Progenitor cell of endocrine pancreas (in vitro differentiated cells): ENCODE data around the gene POLR2L. TPM values are rescaled to one million over a fixed set of nuclear protein-coding genes. Genes with fewer than 3 reads are reported as not detected.

Experiments used
- DNase-seq: peaks from one replicate; pipeline ENCODE4 v3.0.0; 2021; ENCODE audit warnings: low spot score; ENCODE audit not compliant: unreplicated experiment
- H3K27ac Mint-ChIP-seq: 2 replicates; pipeline ENCODE4 v1.8.0; 2021; ENCODE audit warnings: mild to moderate bottlenecking, moderate library complexity, mixed read lengths
- H3K27me3 Mint-ChIP-seq: 2 replicates; pipeline ENCODE4 v1.8.0; 2021; ENCODE audit warnings: mixed read lengths
- H3K36me3 Mint-ChIP-seq: 2 replicates; pipeline ENCODE4 v1.8.0; 2022; ENCODE audit warnings: mixed read lengths; ENCODE audit not compliant: insufficient read depth
- H3K4me1 Mint-ChIP-seq: 2 replicates; pipeline ENCODE4 v1.8.0; 2021; ENCODE audit warnings: low read depth, mixed read lengths
- H3K4me3 Mint-ChIP-seq: 2 replicates; pipeline ENCODE4 v1.8.0; 2021; ENCODE audit warnings: low read depth, mild to moderate bottlenecking, moderate library complexity, mixed read lengths
- H3K9me3 Mint-ChIP-seq: 2 replicates; pipeline ENCODE4 v1.8.0; 2021; ENCODE audit warnings: low read depth, mixed read lengths
- total RNA-seq: library from RNA; stranded (reverse); gene quantifications from 2 replicates; pipeline ENCODE4 v1.2.1, GENCODE V29; 2021
- TF ChIP-seq, protein P1 (sequence below): fragments of 200-600 bp; sonication (generic); IDR thresholded peaks from one replicate; pipeline ENCODE4 v1.5.0; 2021; ENCODE audit warnings: antibody characterized with exemption, mild to moderate bottlenecking; ENCODE audit not compliant: unreplicated experiment

The POLR2L gene
- total RNA-seq, 1 donor from 2014 or later, result 97.9 TPM

DNA sequence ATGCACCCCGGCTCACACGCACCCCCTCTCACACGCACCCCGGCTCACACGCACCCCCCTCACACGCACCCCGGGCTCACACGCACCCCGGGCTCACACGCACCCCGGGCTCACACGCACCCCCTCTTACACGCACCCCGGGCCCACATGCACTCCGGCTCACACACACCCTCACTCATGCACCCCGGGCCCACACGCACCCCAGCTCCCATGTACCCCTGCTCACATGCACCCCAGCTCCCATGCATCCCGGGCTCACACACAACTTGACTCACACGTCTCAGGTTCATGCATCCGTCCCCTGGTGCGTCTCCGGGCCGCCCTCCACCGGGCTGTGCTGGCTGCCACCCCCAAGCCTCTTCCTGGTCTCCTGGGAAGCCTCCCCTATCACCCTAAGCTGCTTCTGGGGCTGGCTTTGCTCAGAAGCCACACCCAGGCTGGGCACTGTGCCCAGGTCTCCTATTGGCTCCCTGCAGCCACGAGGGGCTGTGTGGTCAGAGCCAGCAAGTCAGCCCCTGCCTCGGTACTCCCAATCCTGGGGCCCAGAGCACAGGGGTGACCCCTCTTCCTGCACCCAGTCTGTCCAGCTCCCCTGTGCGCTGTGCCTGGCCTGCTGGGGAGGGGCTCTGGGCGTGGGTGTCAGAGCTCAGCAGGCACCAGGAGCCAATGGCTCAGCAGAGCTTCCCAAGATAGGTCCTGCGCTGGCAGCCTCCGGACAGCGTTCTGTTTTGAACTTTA lies 17.2 kb upstream of the POLR2L start:
- H3K9me3 Mint-ChIP-seq, result no peaks in the 10 kb centered on the region
- H3K27me3 Mint-ChIP-seq, result no peaks in the 10 kb centered on the region
- no peak overlapping the region for H3K27ac Mint-ChIP-seq
- peaks cover 2% of the 10 kb centered on the region for H3K4me1 Mint-ChIP-seq
- H3K36me3 Mint-ChIP-seq, result no peaks in the 10 kb centered on the region
- TF ChIP-seq, protein P1, sequence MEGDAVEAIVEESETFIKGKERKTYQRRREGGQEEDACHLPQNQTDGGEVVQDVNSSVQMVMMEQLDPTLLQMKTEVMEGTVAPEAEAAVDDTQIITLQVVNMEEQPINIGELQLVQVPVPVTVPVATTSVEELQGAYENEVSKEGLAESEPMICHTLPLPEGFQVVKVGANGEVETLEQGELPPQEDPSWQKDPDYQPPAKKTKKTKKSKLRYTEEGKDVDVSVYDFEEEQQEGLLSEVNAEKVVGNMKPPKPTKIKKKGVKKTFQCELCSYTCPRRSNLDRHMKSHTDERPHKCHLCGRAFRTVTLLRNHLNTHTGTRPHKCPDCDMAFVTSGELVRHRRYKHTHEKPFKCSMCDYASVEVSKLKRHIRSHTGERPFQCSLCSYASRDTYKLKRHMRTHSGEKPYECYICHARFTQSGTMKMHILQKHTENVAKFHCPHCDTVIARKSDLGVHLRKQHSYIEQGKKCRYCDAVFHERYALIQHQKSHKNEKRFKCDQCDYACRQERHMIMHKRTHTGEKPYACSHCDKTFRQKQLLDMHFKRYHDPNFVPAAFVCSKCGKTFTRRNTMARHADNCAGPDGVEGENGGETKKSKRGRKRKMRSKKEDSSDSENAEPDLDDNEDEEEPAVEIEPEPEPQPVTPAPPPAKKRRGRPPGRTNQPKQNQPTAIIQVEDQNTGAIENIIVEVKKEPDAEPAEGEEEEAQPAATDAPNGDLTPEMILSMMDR, result no peak
- no peak overlapping the region for H3K4me3 Mint-ChIP-seq
- no peak for DNase-seq

GRCh38 chr11:858762-859339 lies 16.5 kb upstream of the POLR2L start:
- TF ChIP-seq, protein P1, result no peak
- Mint-ChIP-seq H3K36me3 (no peaks in the 10 kb centered on the region), H3K27me3 (no peaks in the 10 kb centered on the region), H3K4me1 (peaks cover 2% of the 10 kb centered on the region), H3K4me3 (no peak overlapping the region), H3K9me3 (no peaks in the 10 kb centered on the region), H3K27ac (no peak overlapping the region)
- no peak for DNase-seq

DNA sequence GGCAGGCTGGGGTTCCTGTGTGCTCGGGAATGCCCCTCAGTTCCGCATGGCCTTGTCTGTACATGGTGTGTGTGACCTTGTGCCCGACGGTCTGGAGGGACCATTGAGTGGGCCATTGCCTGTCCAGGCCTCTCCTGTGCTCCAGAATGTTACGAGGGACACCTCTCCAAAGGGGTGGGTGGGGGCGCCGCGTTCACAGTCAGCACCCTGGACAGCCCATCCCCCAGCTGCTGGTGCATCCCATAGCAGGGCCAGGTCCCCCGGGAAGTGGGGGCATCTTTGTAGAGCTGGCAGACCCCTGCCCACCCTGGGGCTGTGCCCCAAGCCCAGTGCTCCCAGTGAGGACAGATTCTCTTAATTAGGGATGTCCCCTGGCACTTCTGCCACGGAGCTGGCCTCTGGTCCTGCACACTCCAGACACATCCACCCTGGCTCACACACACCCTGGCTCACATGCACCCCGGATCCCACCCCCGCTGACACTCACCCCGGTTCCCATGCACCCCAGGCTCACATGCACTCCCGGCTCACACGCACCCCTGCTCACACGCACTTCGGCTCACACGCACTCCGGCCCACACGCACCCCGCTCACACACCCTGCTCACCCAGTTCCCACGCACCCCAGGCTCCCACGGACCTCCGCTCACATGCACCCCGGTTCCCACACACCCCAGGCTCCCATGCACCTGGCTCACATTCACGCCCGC lies 15.9 kb upstream of the POLR2L start:
- TF ChIP-seq, protein P1, result no peak
- Mint-ChIP-seq H3K4me1 (peaks cover under 1% of the 10 kb centered on the region), H3K36me3 (no peaks in the 10 kb centered on the region), H3K4me3 (no peak overlapping the region), H3K27me3 (no peaks in the 10 kb centered on the region), H3K9me3 (no peaks in the 10 kb centered on the region), H3K27ac (no peak overlapping the region)
- no peak for DNase-seq

DNA sequence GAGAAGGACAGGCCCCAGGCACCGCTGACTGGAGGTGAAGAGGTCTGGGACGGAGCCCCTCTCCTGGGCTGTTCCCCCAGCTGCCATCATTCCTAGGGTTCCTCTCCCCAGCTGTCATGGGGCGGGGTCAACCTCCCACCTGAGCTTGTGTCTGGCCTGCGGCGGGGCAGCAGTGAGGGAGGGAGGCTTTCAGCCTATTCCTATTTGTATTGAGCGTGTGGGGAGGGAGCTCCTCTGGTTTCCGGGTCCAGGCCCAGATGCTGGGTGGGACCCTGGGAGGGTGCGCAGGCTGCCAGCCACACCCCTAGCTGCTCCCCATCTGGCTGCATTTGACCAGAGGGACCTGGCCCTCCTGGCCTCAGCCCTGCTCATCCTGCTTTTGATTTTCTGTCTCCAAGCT lies 14.1 kb upstream of the POLR2L start:
- DNase-seq, result no peak
- Mint-ChIP-seq H3K27me3 (peaks cover 3% of the 10 kb centered on the region), H3K4me1 (no peaks in the 10 kb centered on the region), H3K9me3 (no peaks in the 10 kb centered on the region), H3K4me3 (no peak overlapping the region), H3K27ac (no peak overlapping the region), H3K36me3 (no peaks in the 10 kb centered on the region)
- TF ChIP-seq, protein P1, result no peak

DNA sequence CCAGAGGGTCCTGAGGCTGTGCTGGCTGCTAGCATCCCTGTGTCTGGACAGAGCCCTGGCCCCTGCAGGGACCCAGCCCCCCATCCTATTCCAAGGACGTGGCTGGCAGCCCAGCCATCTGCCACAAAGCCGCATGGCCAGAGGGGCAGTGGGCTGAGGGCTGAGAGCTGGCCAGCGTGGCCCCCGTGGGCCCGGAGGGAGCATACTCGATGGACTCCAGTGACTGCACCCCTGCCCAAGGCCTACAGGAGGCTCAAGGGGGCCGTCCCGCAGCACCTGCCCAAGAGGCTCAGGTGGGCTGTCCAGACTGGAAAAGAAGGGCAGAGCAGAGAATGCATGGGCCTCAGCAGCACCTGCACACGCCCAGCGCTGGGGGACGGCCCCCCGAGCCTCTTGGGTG lies 13.5 kb upstream of the POLR2L start:
- peaks cover 8% of the 10 kb centered on the region for H3K27me3 Mint-ChIP-seq
- no peaks in the 10 kb centered on the region for H3K36me3 Mint-ChIP-seq
- H3K27ac Mint-ChIP-seq, result no peak overlapping the region
- TF ChIP-seq, protein P1, result no peak
- no peak for DNase-seq
- no peaks in the 10 kb centered on the region for H3K4me1 Mint-ChIP-seq
- no peaks in the 10 kb centered on the region for H3K9me3 Mint-ChIP-seq
- H3K4me3 Mint-ChIP-seq, result no peak overlapping the region
